GM21723 (cell line): ENCODE results near the gene METTL18.

Experiments used
- ATAC-seq: cut with Tn5 transposase; IDR thresholded peaks from one replicate; pipeline ENCODE4 v1.9.1; 2021; ENCODE audit warnings: mild to moderate bottlenecking, moderate library complexity; ENCODE audit not compliant: unreplicated experiment

The METTL18 gene

GRCh38 chr1:169786974-169787373, 7.7 kb downstream of the METTL18 start:
- ATAC-seq = no peak

GRCh38 chr1:169785267-169785666, 9.4 kb downstream of the METTL18 start:
- no peak for ATAC-seq

GRCh38 chr1:169784102-169784501, 10.6 kb downstream of the METTL18 start:
- no peak for ATAC-seq

- ATAC-seq = no peak
These were observed 12.1 kb downstream of the METTL18 start for GRCh38 chr1:169782596-169782995.

GRCh38 chr1:169779970-169780369, 14.7 kb downstream of the METTL18 start:
- ATAC-seq = no peak

- no peak for ATAC-seq
These were observed 15.6 kb downstream of the METTL18 start for GRCh38 chr1:169779150-169779549.

GRCh38 chr1:169776440-169776839, 18.3 kb downstream of the METTL18 start:
- ATAC-seq = no peak

- ATAC-seq = no peak
These were observed 26.5 kb downstream of the METTL18 start for GRCh38 chr1:169768161-169768560.

GRCh38 chr1:169765580-169766331, 29.0 kb downstream of the METTL18 start:
- no peak for ATAC-seq

GRCh38 chr1:169764919-169765318, 29.8 kb downstream of the METTL18 start:
- ATAC-seq = no peak

GRCh38 chr1:169762699-169763098, 32.0 kb downstream of the METTL18 start:
- no peak for ATAC-seq

GRCh38 chr1:169759038-169759437, 35.7 kb downstream of the METTL18 start:
- ATAC-seq = no peak

GRCh38 chr1:169753549-169753948, 41.2 kb downstream of the METTL18 start:
- no peak for ATAC-seq

- ATAC-seq = no peak
These were observed 44.7 kb downstream of the METTL18 start for GRCh38 chr1:169750041-169750440.

GRCh38 chr1:169746550-169746949, 48.2 kb downstream of the METTL18 start:
- no peak for ATAC-seq

- no peak for ATAC-seq
These were observed 49.5 kb downstream of the METTL18 start for GRCh38 chr1:169745015-169745861.
